Karpas-422 (cell line): ENCODE results near the gene ANXA4. TPM values are rescaled to one million over a fixed set of nuclear protein-coding genes. Genes with fewer than 3 reads are reported as not detected.

Experiments
- DNase-seq: peaks from one replicate; pipeline ENCODE4 v3.0.0-alpha.2; 2015
- H2AFZ ChIP-seq: fragments of 200-600 bp; sonication (generic); 2 replicates; pipeline ENCODE4 v1.6.1; 2014; ENCODE audit warnings: antibody characterized with exemption, low read length, mixed read lengths
- H3K27ac ChIP-seq: fragments of 200-600 bp; sonication (generic); 2 replicates; pipeline ENCODE4 v1.5.1; 2014; ENCODE audit warnings: mild to moderate bottlenecking, low read length, moderate library complexity
- H3K27me3 ChIP-seq: fragments of 200-600 bp; sonication (generic); 2 replicates; pipeline ENCODE4 v1.6.1; 2014; ENCODE audit warnings: low read length, mixed read lengths
- H3K36me3 ChIP-seq: fragments of 200-600 bp; sonication (generic); 2 replicates; pipeline ENCODE4 v1.6.1; 2014; ENCODE audit warnings: low read length, mixed read lengths; ENCODE audit not compliant: insufficient read depth
- H3K4me1 ChIP-seq: fragments of 200-600 bp; sonication (generic); 2 replicates; pipeline ENCODE4 v1.6.1; 2014; ENCODE audit warnings: mild to moderate bottlenecking, low read length, mixed read lengths
- H3K4me2 ChIP-seq: fragments of 200-600 bp; sonication (generic); 2 replicates; pipeline ENCODE4 v1.6.1; 2014; ENCODE audit warnings: low read length, low read depth, mild to moderate bottlenecking; ENCODE audit not compliant: poor library complexity, severe bottlenecking
- H3K4me3 ChIP-seq: fragments of 200-600 bp; sonication (generic); 2 replicates; pipeline ENCODE4 v1.5.1; 2014; ENCODE audit warnings: mild to moderate bottlenecking, antibody characterized with exemption, low read length, mixed read lengths
- H3K79me2 ChIP-seq: fragments of 200-600 bp; sonication (generic); 2 replicates; pipeline ENCODE4 v1.6.1; 2014; ENCODE audit warnings: mild to moderate bottlenecking, low read length, mixed read lengths
- H3K9ac ChIP-seq: fragments of 200-600 bp; sonication (generic); 2 replicates; pipeline ENCODE4 v1.6.0; 2014; ENCODE audit warnings: low read length
- H3K9me2 ChIP-seq: fragments of 200-600 bp; sonication (generic), shearing (Covaris generic); replicated peaks from 2 replicates; pipeline ENCODE4 v1.6.0; 2014; ENCODE audit warnings: mild to moderate bottlenecking, low read length, moderate library complexity; ENCODE audit not compliant: insufficient read depth
- H3K9me3 ChIP-seq: fragments of 300-700, 200-600 bp; sonication (generic); 2 replicates; pipeline ENCODE4 v1.6.1; 2014; ENCODE audit warnings: low read length, mixed read lengths
- H4K20me1 ChIP-seq: fragments of 200-600 bp; sonication (generic); 2 replicates; pipeline ENCODE4 v1.6.1; 2014; ENCODE audit warnings: mild to moderate bottlenecking, antibody characterized with exemption, low read length, low read depth; ENCODE audit not compliant: insufficient read depth
- small RNA-seq: library from RNA; depleted of rRNA; stranded (forward); fragments of <200 nt; gene quantifications from one replicate; pipeline ENCODE3, GENCODE V24; 2014
- total RNA-seq: library from RNA; depleted of rRNA; stranded (reverse); fragments of >200 nt; shearing (Covaris generic); gene quantifications from 2 replicates; pipeline ENCODE4 v1.2.3, GENCODE V29; 2014; ENCODE audit warnings: low replicate concordance; rRNA removed

The ANXA4 gene
- total RNA-seq, 1 experiment from 2014 or later: 1.1 TPM

GRCh38 chr2:69846182-69847067, 104.5 kb downstream of the ANXA4 start:
- Histone ChIP-seq H3K79me2 (peaks cover 68% of the 10 kb centered on the region), H3K27ac (no peak overlapping the region), H2AFZ (no peak overlapping the region), H3K9ac (no peak overlapping the region), H3K4me2 (no peak overlapping the region), H3K27me3 (no peaks in the 10 kb centered on the region), H3K9me2 (no peaks in the 10 kb centered on the region), H3K9me3 (no peaks in the 10 kb centered on the region), H3K4me3 (no peak overlapping the region), H3K4me1 (no peaks in the 10 kb centered on the region), H4K20me1 (no peaks in the 10 kb centered on the region), H3K36me3 (peaks cover 77% of the 10 kb centered on the region)
- no peak for DNase-seq

- Histone ChIP-seq H3K9me3 (no peaks in the 10 kb centered on the region), H3K4me1 (no peaks in the 10 kb centered on the region), H3K36me3 (peaks cover 68% of the 10 kb centered on the region)
Measured at GRCh38 chr2:69847068-69847828, 105.3 kb downstream of the ANXA4 start.

DNA sequence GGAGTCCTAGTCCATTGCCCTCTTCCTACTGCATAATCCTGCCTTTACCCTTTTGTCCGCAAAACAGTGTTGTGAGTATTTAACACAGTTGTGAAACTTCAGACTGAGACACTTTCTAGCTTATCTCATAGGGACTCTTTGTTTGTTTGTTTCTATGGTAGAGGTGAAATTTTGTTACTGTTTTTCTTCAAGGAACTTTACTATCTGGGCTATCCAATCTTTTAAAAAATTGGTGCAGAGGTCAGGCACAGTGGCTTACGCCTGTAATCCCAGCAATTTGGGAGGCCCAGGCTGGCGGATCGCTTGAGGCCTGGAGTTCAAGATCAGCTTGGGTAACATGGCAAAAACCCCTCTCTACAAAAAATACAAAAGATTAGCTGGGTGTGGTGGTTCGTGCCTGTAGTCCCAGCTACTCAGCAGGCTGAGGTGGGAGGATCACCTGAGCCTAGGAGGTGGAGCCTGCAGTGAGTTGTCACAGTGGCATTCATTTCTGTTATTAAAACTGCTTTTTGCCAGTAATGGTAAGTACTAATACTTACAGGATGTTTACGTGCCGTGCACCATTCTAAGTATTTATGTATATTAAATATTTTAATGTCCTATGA, 106.4 kb downstream of the ANXA4 start:
- H3K9me2 ChIP-seq: no peaks in the 10 kb centered on the region
- no peak overlapping the region for H3K27ac ChIP-seq
- no peaks in the 10 kb centered on the region for H3K9me3 ChIP-seq
- H2AFZ ChIP-seq: no peak overlapping the region
- no peaks in the 10 kb centered on the region for H4K20me1 ChIP-seq
- DNase-seq: no peak
- no peaks in the 10 kb centered on the region for H3K4me1 ChIP-seq
- peaks cover 60% of the 10 kb centered on the region for H3K79me2 ChIP-seq
- no peak overlapping the region for H3K4me3 ChIP-seq
- H3K36me3 ChIP-seq: peaks cover 69% of the 10 kb centered on the region
- no peak overlapping the region for H3K9ac ChIP-seq
- no peak overlapping the region for H3K4me2 ChIP-seq
- H3K27me3 ChIP-seq: no peaks in the 10 kb centered on the region

More at GRCh38 chr2:69847068-69847828, 105.3 kb downstream of the ANXA4 start:
- Histone ChIP-seq H4K20me1 (no peaks in the 10 kb centered on the region), H3K9me2 (no peaks in the 10 kb centered on the region), H3K4me2 (no peak overlapping the region), H3K4me3 (no peak overlapping the region), H3K79me2 (peaks cover 61% of the 10 kb centered on the region), H2AFZ (no peak overlapping the region), H3K27ac (no peak overlapping the region), H3K9ac (no peak overlapping the region), H3K27me3 (no peaks in the 10 kb centered on the region)
- no peak for DNase-seq

DNA sequence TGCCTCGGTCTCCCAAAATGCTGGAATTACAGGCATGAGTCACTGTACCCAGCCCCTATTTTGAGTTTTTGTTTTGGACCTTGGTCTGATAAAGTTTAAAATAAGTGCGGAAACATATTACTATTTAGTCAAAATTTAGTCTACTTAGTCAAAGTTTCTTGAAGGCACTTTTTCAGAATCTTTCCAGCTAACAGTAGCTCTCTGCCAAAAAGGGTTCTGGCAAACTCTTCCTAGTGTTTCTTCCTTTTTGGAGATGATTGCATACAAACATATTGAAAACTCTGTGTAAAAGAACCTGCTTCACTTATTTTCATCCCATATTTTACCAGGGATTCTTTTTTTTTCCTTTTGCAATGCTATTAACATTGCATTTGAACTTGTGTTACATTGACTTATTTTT, 116.3 kb downstream of the ANXA4 start:
- no peaks in the 10 kb centered on the region for H3K4me1 ChIP-seq
- H4K20me1 ChIP-seq: no peaks in the 10 kb centered on the region
- no peaks in the 10 kb centered on the region for H3K27me3 ChIP-seq
- H2AFZ ChIP-seq: no peak overlapping the region
- H3K4me3 ChIP-seq: no peak overlapping the region
- no peaks in the 10 kb centered on the region for H3K9me3 ChIP-seq
- peaks cover 46% of the 10 kb centered on the region for H3K79me2 ChIP-seq
- H3K4me2 ChIP-seq: no peak overlapping the region
- H3K27ac ChIP-seq: no peak overlapping the region
- H3K9ac ChIP-seq: no peak overlapping the region
- peaks cover 32% of the 10 kb centered on the region; the same call in 1 of the 2 replicates for H3K36me3 ChIP-seq
- H3K9me2 ChIP-seq: no peaks in the 10 kb centered on the region
- no peak for DNase-seq

DNA sequence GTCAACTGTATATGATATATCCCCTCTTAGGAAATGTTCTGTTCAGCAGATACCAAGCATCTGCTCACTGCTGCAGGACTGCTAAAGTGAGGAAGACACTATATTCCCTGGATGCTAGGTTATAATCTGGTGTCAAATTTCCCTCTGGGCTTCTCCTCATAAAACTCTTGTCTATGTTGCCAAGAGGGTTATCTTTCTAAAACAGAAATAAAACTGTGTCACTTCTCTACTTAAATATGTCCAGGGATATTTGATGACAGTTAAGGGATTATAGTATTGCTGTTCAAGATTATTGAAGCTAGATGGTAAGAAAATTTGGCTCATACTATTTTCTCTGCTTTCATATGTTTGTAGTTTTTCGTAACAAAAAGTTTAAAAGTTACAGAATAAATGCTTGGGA, 121.4 kb downstream of the ANXA4 start:
- no peak for DNase-seq
- H4K20me1 ChIP-seq: no peaks in the 10 kb centered on the region
- H3K27ac ChIP-seq: no peak overlapping the region
- no peaks in the 10 kb centered on the region for H3K9me2 ChIP-seq
- no peak overlapping the region for H2AFZ ChIP-seq
- peaks cover 54% of the 10 kb centered on the region for H3K36me3 ChIP-seq
- H3K4me2 ChIP-seq: no peak overlapping the region
- H3K79me2 ChIP-seq: peaks cover 18% of the 10 kb centered on the region
- H3K9ac ChIP-seq: no peak overlapping the region
- H3K4me3 ChIP-seq: no peak overlapping the region
- H3K9me3 ChIP-seq: no peaks in the 10 kb centered on the region
- no peaks in the 10 kb centered on the region for H3K27me3 ChIP-seq
- H3K4me1 ChIP-seq: no peaks in the 10 kb centered on the region

Small RNAs within 50 kb of the gene (small RNA-seq; reads per million reads assigned to genes)
- gene RPL23AP92: not detected

Other genes with a start within 250 kb of the ANXA4 start
- 5.6 and 6.8 TPM in 2 replicates for gene AAK1, start 98.4 kb upstream of the ANXA4 start, total RNA-seq
- gene GMCL1, start 87.5 kb downstream of the ANXA4 start, total RNA-seq: 34.4 and 75.3 TPM in 2 replicates
- gene SNRNP27, start 151.8 kb downstream of the ANXA4 start, total RNA-seq: 80.0 and 87.6 TPM in 2 replicates
- gene MXD1, start 173.0 kb downstream of the ANXA4 start, total RNA-seq: 16.1 and 29.3 TPM in 2 replicates
- gene ASPRV1, start 219.5 kb downstream of the ANXA4 start, total RNA-seq: 0.71 and 1.3 TPM in 2 replicates